GM19372 (cell line): Measurements from ENCODE around the gene CANT1.

ENCODE experiments used
- ATAC-seq: cut with Tn5 transposase; IDR thresholded peaks from one replicate; pipeline ENCODE4 v1.9.1; 2021; ENCODE audit warnings: mild to moderate bottlenecking, low read depth, moderate library complexity; ENCODE audit not compliant: unreplicated experiment

Gene CANT1

DNA sequence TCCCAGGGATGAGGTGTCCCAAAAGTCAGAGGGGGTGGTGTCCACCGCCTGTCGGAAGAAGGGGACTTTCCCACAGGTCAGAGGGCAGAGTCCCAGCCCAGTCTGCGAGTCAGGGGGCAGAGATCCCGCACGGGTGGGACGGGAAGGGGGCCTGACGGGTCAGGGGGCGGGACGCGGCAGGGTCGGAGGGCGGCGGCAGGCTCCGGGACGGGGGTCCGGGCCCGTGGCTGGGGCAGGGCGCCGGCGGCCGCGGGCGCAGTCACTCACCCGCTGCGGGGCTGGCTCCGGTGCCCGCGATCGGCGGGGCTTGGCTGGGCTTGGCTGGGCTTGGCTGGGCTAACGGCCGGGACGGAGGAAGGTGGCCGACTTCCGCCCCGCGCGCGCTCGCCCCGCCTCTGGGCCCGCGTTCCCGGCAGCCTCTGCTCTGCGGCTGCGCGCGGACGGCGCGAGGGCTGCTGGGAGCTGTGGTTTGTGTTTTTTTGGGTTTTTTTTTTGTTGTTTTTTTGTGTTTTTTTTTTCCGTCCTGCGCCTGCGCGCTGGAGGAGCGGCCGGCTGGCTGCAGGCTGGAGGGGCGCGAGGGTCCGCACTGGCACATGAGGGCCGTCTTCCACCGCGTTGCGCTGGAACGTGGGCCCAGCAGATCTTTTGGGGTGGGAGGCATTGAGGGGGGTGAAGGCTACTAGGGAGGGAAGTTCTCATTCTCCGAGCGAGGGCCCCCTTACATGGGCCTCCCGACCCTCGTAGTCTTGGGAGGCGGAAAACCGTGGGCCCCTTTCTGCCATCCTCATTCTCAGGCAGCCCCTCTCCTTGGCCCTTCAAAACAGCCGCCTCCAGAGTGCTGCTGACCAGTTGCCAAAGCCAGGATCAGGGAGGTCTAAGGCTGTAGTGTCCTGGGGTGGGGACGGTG, at the start of gene CANT1:
Gene CANT1, minus strand, starts transcription at position 368 of the 907 bp plus-strand sequence. CDS start 12,142 bp downstream, outside the sequence.
- ATAC-seq = peak; percentile 98

DNA sequence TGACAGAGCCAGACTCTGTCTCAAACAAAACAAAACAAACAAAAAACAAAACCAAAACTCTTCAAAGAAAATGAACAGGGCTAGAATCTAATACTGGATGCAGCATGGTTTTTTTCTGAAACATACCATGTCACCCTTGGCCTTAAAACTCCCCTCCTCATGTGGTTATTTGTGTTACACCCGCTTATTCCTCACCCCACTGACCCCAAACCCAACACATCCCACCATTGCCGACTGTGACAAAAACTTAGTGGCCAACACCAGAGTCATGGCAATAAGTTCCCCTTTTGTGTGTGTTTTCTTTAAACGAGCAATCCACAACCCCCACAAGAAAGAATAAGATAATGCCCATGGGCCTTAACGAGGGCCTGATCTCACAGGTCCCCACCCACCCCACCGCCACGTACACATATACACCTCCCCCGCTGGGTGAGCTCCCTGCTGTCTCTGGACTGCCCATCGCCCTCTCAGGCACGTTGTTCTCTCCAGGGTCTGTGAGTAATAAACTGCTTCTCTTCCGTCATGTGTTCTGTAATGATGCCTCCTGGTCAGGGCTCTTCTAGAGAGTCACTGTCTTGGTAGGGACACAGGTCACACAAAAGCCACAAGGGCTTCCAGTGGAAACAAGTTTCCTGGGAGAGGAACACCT, 48.3 kb upstream of the CANT1 start:
- no peak for ATAC-seq

DNA sequence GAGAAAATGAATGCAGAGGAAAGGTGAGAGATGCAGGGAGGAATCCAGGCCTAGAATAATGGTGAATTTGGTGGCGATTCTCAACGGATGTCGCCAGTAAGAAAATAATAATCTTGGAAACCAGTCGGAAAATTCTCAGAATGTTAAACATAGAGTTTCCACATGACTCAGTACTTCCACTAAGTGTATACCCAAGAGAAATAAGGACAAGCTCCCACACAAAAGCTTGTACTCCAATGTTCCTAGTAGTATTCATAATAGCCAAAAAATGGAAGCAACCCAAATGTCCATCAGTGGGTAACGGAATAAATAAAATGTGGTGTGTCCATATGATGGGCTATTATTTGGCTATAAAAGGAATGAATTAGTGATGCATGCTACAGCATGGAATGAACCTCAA, 45.6 kb upstream of the CANT1 start:
- no peak for ATAC-seq

GRCh38 chr17:79054200-79054960, 44.8 kb upstream of the CANT1 start:
- ATAC-seq = no peak

DNA sequence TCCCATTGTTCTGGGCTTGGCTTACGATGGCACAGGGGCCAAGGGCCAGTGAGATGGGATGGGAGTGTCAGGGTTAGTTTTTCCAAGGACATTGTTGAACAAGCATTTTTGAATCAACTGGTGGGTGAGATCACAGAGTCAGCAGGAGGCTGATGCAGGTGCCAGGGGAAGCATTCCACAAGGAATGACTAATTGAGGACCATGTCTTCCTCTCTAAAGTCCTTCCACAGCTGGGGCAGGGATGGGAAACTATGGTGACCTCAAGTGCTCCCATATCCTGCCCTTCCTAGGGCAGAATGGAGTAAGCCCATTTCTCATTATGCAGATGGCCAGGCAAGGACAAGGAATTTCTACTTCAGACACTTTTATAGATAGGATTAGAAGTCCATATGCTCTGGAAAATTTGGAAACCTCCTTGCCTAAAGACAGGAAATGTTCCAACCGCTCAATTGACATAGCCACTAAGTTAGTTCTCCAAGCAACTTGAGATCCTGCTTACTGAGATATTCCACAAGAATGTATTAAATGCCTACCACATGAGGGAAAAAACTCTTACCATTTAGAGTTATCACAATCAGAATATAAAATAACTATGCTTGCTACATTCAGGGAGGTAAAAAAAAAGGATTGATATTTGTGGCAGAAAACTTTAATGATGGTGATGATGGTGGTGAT, 43.8 kb upstream of the CANT1 start:
- no peak for ATAC-seq

DNA sequence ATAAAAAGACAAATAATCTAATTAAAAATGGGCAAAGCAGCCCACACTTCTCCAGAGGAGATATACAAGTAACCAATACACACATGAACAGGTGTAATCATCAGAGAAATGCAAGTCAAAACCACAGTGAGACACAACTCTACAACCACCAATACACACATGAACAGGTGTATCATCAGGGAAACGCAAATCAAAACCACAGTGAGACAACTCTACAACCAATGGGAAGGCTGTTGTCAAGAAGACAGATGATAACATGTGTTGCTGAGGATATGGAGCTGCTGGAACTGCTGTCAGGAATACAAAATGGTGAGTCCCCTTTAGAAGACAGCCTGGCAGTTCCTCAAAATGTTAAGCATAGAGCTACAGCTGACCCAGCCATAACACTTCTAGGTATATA, 42.6 kb upstream of the CANT1 start:
- ATAC-seq = no peak

GRCh38 chr17:79051306-79051705, 41.7 kb upstream of the CANT1 start:
- ATAC-seq = no peak

DNA sequence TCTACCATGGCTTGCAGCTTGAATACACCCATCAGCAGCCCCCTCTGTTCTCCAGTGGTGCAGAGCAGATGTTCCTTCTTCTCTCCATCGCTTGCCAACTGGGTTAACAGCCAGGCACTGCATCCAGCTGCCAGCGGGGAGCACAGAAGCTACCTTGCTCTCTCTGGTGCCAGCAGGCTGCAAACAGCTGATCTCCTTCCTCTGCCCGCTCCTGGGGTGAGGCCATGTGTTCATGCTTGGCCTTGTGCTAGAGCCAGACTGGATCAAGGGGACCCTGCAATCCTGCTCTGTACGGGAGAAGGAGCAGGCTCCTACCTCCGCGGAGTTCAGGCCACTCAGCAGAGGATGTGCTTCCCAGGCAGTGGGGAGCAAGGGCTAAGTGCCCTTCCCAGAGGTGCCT, 41.0 kb upstream of the CANT1 start:
- no peak for ATAC-seq

DNA sequence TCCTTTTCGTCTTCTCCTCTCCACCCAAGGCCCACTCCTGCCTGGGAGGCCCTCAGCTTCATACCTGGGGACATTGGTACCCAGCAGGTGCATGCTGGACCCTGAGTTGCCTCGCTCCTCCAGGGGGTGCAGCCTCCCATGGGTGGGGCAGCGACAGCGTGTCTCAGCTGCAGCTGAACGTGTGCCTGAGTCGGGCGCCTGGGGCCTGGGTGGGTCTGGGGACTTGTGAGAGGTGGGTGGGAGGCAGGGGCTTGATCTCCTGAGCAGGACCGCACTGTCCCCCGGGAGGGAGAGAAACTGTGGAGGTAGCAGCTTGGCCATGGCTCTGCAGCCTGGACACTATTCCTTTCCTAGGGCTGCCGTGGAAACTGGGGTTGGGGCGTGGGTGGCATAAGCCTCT, 40.3 kb upstream of the CANT1 start:
- ATAC-seq = no peak

DNA sequence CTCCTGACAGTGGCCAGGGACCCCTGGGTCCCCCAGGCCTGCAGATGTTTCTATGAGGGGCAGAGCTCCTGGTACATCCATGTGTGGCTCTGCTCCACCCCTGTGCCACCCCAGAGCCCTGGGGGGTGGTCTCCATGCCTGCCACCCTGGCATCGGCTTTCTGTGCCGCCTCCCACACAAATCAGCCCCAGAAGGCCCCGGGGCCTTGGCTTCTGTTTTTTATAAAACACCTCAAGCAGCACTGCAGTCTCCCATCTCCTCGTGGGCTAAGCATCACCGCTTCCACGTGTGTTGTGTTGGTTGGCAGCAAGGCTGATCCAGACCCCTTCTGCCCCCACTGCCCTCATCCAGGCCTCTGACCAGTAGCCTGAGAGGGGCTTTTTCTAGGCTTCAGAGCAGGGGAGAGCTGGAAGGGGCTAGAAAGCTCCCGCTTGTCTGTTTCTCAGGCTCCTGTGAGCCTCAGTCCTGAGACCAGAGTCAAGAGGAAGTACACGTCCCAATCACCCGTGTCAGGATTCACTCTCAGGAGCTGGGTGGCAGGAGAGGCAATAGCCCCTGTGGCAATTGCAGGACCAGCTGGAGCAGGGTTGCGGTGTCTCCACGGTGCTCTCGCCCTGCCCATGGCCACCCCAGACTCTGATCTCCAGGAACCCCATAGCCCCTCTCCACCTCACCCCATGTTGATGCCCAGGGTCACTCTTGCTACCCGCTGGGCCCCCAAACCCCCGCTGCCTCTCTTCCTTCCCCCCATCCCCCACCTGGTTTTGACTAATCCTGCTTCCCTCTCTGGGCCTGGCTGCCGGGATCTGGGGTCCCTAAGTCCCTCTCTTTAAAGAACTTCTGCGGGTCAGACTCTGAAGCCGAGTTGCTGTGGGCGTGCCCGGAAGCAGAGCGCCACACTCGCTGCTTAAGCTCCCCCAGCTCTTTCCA, 39.5 kb upstream of the CANT1 start:
- no peak for ATAC-seq

DNA sequence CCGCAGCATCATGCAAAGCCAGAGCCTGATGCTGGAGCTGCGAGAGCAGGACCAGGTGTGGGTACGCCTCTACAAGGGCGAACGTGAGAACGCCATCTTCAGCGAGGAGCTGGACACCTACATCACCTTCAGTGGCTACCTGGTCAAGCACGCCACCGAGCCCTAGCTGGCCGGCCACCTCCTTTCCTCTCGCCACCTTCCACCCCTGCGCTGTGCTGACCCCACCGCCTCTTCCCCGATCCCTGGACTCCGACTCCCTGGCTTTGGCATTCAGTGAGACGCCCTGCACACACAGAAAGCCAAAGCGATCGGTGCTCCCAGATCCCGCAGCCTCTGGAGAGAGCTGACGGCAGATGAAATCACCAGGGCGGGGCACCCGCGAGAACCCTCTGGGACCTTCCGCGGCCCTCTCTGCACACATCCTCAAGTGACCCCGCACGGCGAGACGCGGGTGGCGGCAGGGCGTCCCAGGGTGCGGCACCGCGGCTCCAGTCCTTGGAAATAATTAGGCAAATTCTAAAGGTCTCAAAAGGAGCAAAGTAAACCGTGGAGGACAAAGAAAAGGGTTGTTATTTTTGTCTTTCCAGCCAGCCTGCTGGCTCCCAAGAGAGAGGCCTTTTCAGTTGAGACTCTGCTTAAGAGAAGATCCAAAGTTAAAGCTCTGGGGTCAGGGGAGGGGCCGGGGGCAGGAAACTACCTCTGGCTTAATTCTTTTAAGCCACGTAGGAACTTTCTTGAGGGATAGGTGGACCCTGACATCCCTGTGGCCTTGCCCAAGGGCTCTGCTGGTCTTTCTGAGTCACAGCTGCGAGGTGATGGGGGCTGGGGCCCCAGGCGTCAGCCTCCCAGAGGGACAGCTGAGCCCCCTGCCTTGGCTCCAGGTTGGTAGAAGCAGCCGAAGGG, 38.6 kb upstream of the CANT1 start:
- ATAC-seq = no peak

GRCh38 chr17:79047291-79047920, 37.8 kb upstream of the CANT1 start:
- ATAC-seq = no peak

DNA sequence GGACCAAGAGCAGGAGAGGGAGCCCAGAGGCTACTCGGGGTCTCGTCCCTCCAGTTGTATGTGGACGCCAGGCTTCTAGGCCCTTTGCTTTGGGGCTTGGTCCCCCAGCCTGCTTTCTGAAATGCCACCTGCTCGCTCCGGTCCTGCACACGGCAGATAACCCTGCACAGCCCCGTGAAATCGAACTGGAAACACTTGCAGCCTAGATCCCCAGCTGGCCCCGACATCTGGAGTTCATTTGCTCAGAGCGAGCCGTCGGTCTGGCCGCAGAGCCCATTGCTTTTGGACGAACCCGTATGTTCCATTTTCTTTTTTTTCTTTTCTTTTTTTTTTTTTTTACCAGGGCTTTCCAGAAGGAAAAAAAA, 37.3 kb upstream of the CANT1 start:
- ATAC-seq = no peak

DNA sequence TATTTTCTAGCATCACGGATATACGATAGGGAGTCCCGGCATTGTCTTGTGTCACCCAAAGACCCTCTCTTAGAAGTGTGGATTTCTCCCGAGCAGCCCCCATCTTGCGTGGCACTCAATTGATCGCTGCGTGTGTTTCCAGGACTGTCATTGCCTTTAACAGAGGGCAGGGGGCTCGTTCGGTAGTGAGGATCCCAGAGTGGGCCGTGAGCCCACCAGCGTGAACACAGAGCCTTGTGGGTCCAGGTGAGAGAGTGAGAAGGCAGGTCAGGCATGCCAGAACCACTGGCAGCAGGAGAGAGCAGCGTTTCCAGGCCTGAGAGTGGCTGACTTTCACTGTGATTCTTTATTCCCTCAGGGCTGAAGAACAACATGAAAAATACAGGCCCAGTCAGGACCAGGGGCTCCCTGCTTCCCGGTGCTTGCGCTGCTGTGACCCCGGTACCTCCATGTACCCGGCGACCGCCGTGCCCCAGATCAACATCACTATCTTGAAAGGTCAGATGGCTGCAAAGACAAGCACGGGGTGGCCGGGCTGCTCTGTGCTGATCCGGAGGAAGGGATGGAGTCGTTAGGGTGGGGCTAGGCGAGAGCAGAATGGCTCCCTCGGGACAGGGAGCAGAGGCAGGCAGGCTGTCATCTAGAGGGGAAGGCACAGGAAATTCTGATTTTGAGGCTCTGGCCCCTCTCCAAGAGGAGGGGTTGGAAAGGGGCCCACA, 36.8 kb upstream of the CANT1 start:
- ATAC-seq = no peak

DNA sequence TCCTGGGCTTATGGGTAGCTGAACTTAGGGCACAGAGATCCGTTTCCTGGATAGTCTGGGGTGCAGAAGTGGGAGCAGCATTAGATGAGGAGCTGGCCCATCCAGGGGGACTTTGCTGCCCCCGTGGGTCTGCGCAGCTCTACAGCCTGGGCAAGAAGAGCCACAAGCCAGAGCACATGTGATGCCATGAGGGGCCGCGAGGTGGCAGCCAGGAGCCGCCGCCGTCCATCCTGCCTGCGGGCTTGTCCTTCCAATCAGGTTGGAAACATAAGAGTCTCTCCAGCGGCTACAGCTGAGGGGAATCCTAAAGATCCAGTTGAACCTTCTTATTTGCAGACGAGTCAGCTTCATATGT, 36.3 kb upstream of the CANT1 start:
- no peak for ATAC-seq

- no peak for ATAC-seq
Observed at GRCh38 chr17:79045001-79045729, 35.6 kb upstream of the CANT1 start.

GRCh38 chr17:79044462-79044861, 34.9 kb upstream of the CANT1 start:
- ATAC-seq = no peak
